HepG2 (cell line): Measurements from ENCODE around the gene GALNT9. TPM values are rescaled to one million over a fixed set of nuclear protein-coding genes. Genes with fewer than 3 reads are reported as not detected.

Experiments used
- ATAC-seq: fragments of 200-7000 bp; cut with Tn5 transposase; 3 replicates; pipeline ENCODE4 v1.9.1; 2020; ENCODE audit warnings: mild to moderate bottlenecking, moderate library complexity
- BruUV-seq: library from RNA; stranded (reverse); fragments of 400-500 nt; replicated peaks from 2 replicates; lab custom pipeline; 2021; lab: Mats Ljungman, UMichigan
- CTCF ChIA-PET: fragments of 300-600 bp; formaldehyde crosslinking; extraction: SDS; loops from one replicate; lab custom pipeline; 2021; ENCODE audit warnings: low total read pairs, inconsistent platforms, low intra/inter-chr PET ratio; lab: Yijun Ruan, JAX
- POLR2A ChIA-PET: fragments of 350-600 bp; sonication (Branson Sonifier 250); formaldehyde crosslinking; loops from one replicate; lab custom pipeline; 2020; ENCODE audit warnings: antibody characterized with exemption, inconsistent platforms; lab: Yijun Ruan, JAX
- DNase-seq: peaks from one replicate; pipeline ENCODE4 v3.0.0-alpha.2; 2015; ENCODE audit warnings: low spot score
- FAIRE-seq: peaks from 3 replicates; lab custom pipeline; 2011; peaks lifted over from hg19 to GRCh38; lab: Jason Lieb, UNC
- H2AFZ ChIP-seq: one replicate; pipeline ENCODE4 v1.6.1; 2011; ENCODE audit warnings: low read length, inconsistent platforms
- H3K27ac ChIP-seq: fragments of 300-600 bp; 3 replicates; pipeline ENCODE4 v1.8.0; 2011; ENCODE audit warnings: mixed run types, mild to moderate bottlenecking, mixed read lengths, low read length, inconsistent platforms; ENCODE audit not compliant: insufficient read depth; ENCODE audit errors: extremely low read length
- H3K27me3 ChIP-seq, 2 experiments: fragments of 200-600 bp in 1 of 2; 2 replicates in 1 of 2; 3 replicates in 1 of 2; pipeline versions ENCODE4 v1.6.0 to v1.8.0; 2011; ENCODE audit warnings: low read length in 2 of 2, mild to moderate bottlenecking in 2 of 2, moderate library complexity in 2 of 2, inconsistent platforms in 1 of 2; ENCODE audit not compliant: insufficient read depth in 2 of 2, control insufficient read depth in 1 of 2
- H3K36me3 ChIP-seq, 2 experiments: fragments of 200-600 bp in 1 of 2; replicated peaks in 1 of 2; 2 replicates in 1 of 2; 3 replicates in 1 of 2; pipeline versions ENCODE4 v1.5.1 to v1.8.0; 2011; ENCODE audit warnings: low read length in 2 of 2, inconsistent platforms in 1 of 2; ENCODE audit not compliant: insufficient read depth in 2 of 2, control insufficient read depth in 1 of 2
- H3K4me1 ChIP-seq: 2 replicates; pipeline ENCODE4 v1.5.1; 2012; ENCODE audit warnings: low read length, inconsistent platforms; ENCODE audit not compliant: insufficient read depth
- H3K4me2 ChIP-seq: 2 replicates; pipeline ENCODE4 v1.6.0; 2011; ENCODE audit warnings: low read depth, low read length, inconsistent platforms
- H3K4me3 ChIP-seq, 3 experiments: fragments of 200-600 bp in 1 of 3; sonication (generic), shearing (Covaris generic) in 1 of 3; replicated peaks in 1 of 3; 2 replicates each; pipeline ENCODE4 v1.5.1; 2011 to 2016; ENCODE audit warnings: low read length in 3 of 3, inconsistent platforms in 2 of 3, low read depth in 2 of 3, mild to moderate bottlenecking in 2 of 3, control low read depth in 1 of 3, mixed read lengths in 1 of 3; ENCODE audit not compliant: insufficient read depth in 1 of 3
- H3K79me2 ChIP-seq: one replicate; pipeline ENCODE4 v1.6.1; 2011; ENCODE audit warnings: low read length, inconsistent platforms; ENCODE audit not compliant: insufficient read depth
- H3K9ac ChIP-seq: 2 replicates; pipeline ENCODE4 v1.6.0; 2011; ENCODE audit warnings: mild to moderate bottlenecking, low read depth, low read length, inconsistent platforms; ENCODE audit not compliant: insufficient read depth
- H3K9me3 ChIP-seq: 2 replicates; pipeline ENCODE4 v1.5.1; 2012; ENCODE audit warnings: mild to moderate bottlenecking, low read length
- H4K20me1 ChIP-seq: 2 replicates; pipeline ENCODE4 v1.6.0; 2011; ENCODE audit warnings: inconsistent platforms, mild to moderate bottlenecking, low read length, moderate library complexity; ENCODE audit not compliant: insufficient read depth
- ELF3 ChIP-seq: IDR thresholded peaks from 2 replicates; pipeline ENCODE4 v1.6.1; 2016; ENCODE audit warnings: missing genetic modification reagents, missing compliant biosample characterization
- HDAC6 ChIP-seq: fragments of 200-600 bp; sonication (generic); IDR thresholded peaks from 2 replicates; pipeline ENCODE4 v1.7.0; 2017; ENCODE audit warnings: mild to moderate bottlenecking, antibody characterized with exemption, low read length, low read depth
- ISL2 ChIP-seq: sonication (generic); formaldehyde crosslinking; IDR thresholded peaks from 2 replicates; pipeline ENCODE4 v1.5.0; 2020; ENCODE audit warnings: missing genetic modification reagents
- MLX ChIP-seq: IDR thresholded peaks from 2 replicates; pipeline ENCODE4 v1.6.1; 2016
- PBX2 ChIP-seq: IDR thresholded peaks from 2 replicates; pipeline ENCODE4 v1.6.1; 2016; ENCODE audit warnings: control low read depth
- PBX3 ChIP-seq: sonication (generic); formaldehyde crosslinking; IDR thresholded peaks from 2 replicates; pipeline ENCODE4 v1.8.1; 2023; ENCODE audit warnings: missing genetic modification reagents, inconsistent platforms, borderline replicate concordance
- PHB2 ChIP-seq: fragments of 450-650 bp; IDR thresholded peaks from 2 replicates; pipeline ENCODE4 v1.6.1; 2018; ENCODE audit not compliant: partially characterized antibody
- PITX1 ChIP-seq: sonication (generic); formaldehyde crosslinking; IDR thresholded peaks from 2 replicates; pipeline ENCODE4 v1.5.1; 2020; ENCODE audit warnings: mild to moderate bottlenecking, missing genetic modification reagents
- RARG ChIP-seq: sonication (generic); formaldehyde crosslinking; IDR thresholded peaks from 2 replicates; pipeline ENCODE4 v1.4.0; 2020; ENCODE audit warnings: low read depth, mild to moderate bottlenecking, missing genetic modification reagents
- TIGD3 ChIP-seq: sonication (generic); formaldehyde crosslinking; IDR thresholded peaks from 2 replicates; pipeline ENCODE4 v1.5.1; 2020; ENCODE audit warnings: mild to moderate bottlenecking, missing genetic modification reagents, borderline replicate concordance
- ZC3H4 ChIP-seq: sonication (generic); formaldehyde crosslinking; IDR thresholded peaks from 2 replicates; pipeline ENCODE4 v1.4.0; 2020; ENCODE audit warnings: missing genetic modification reagents, borderline replicate concordance
- ZFP1 ChIP-seq: IDR thresholded peaks from 2 replicates; pipeline ENCODE4 v1.6.1; 2016
- ZFP36L2 ChIP-seq: sonication (generic); formaldehyde crosslinking; IDR thresholded peaks from 2 replicates; pipeline ENCODE4 v1.4.0; 2020; ENCODE audit warnings: missing genetic modification reagents
- ZFP62 ChIP-seq: sonication (generic); formaldehyde crosslinking; IDR thresholded peaks from 2 replicates; pipeline ENCODE4 v1.4.0; 2020; ENCODE audit warnings: missing genetic modification reagents
- ZNF17 ChIP-seq: sonication (generic); formaldehyde crosslinking; IDR thresholded peaks from 2 replicates; pipeline ENCODE4 v1.5.0; 2020; ENCODE audit warnings: mild to moderate bottlenecking, missing genetic modification reagents
- ZNF281 ChIP-seq: sonication (generic); formaldehyde crosslinking; IDR thresholded peaks from 2 replicates; pipeline ENCODE4 v1.4.0; 2020; ENCODE audit warnings: missing genetic modification reagents, borderline replicate concordance
- ZSCAN25 ChIP-seq: sonication (generic); formaldehyde crosslinking; IDR thresholded peaks from 2 replicates; pipeline ENCODE4 v1.8.0; 2022; ENCODE audit warnings: mild to moderate bottlenecking, missing genetic modification reagents
- WGBS: methylation state at CpG from one replicate; pipeline ENCODE4 v1.1.6; 2017; ENCODE audit warnings: low lambda C conversion rate; 5-methylcytosine and 5-hydroxymethylcytosine counted together
- in situ Hi-C: cut with HindIII; loops from 2 replicates; pipeline ENCODE4 v1.10.0; 2017; ENCODE audit warnings: low pct_unique_long_range_greater_than_20kb; ENCODE audit not compliant: extremely low pct_ligation_motif_present
- intact Hi-C: fragments of 100-400 bp; cut with micrococcal nuclease; formaldehyde crosslinking; loops from one replicate; pipeline ENCODE4 v1.10.0; 2022; ENCODE audit not compliant: unreplicated experiment
- polyA plus RNA-seq, 8 experiments: library from polyadenylated mRNA; depleted of rRNA in 3 of 8; stranded (reverse) in 7 of 8; unstranded in 1 of 8; fragments of >200 nt; fragmentation: Illumina TruSeq in 4 of 8; extraction: Trizol in 4 of 8; gene quantifications; 2 replicates each; pipeline versions ENCODE4 v1.2.1 to v1.2.3, GENCODE V29; 2011 to 2016; ENCODE audit warnings: low read depth in 4 of 8, missing spikeins in 1 of 8, mixed read lengths in 1 of 8; ENCODE audit not compliant: insufficient read depth in 1 of 8
- total RNA-seq, 5 experiments: library from RNA; depleted of rRNA; stranded (reverse); fragments of >200 nt; fragmentation: Illumina TruSeq; extraction: Trizol; gene quantifications; 2 replicates each; pipeline ENCODE4 v1.2.3, GENCODE V29; 2016; ENCODE audit warnings: low read depth in 1 of 5

The GALNT9 gene
- total and polyA plus RNA-seq, 2 of the 13 experiments (the other 11 are each of a cell fraction or from before 2014, with no cell fraction given) = 0.04 TPM; not detected in 1

GRCh38 chr12:132185705-132186104 lies 143.7 kb downstream of the GALNT9 start:
- intact Hi-C loops (no loop called here), in situ Hi-C loops (no loop called here)
- Histone ChIP-seq H3K4me3 (no peak overlapping the region), H4K20me1 (no peaks in the 10 kb centered on the region; the same call in 1 of the 2 replicates), H3K36me3 (no peaks in the 10 kb centered on the region), H3K4me2 (no peak overlapping the region), H2AFZ (no peak overlapping the region), H3K4me1 (no peaks in the 10 kb centered on the region), H3K27ac (no peak overlapping the region), H3K9me3 (no peaks in the 10 kb centered on the region), H3K79me2 (no peaks in the 10 kb centered on the region), H3K9ac (no peak overlapping the region), H3K27me3 (peaks cover 16 to 87% of the 10 kb centered on the region in 2 experiments)
- WGBS = 41% methylated on average over 16 of the region's 16 CpGs
- ATAC-seq (no peak), DNase-seq (no peak), FAIRE-seq (no peak)
- ChIA-PET POLR2A (no interaction called here), CTCF (no interaction called here)
- TF ChIP-seq ZC3H4 (no peak), PBX3 (CRISPR knock-in tag) (no peak), ZNF17 (CRISPR knock-in tag) (no peak), PBX2 (no peak), RARG (CRISPR knock-in tag) (no peak), MLX (CRISPR knock-in tag) (no peak), PHB2 (no peak), PITX1 (CRISPR knock-in tag) (no peak), ZFP62 (CRISPR knock-in tag) (no peak), ISL2 (CRISPR knock-in tag) (no peak), ZFP36L2 (CRISPR knock-in tag) (no peak), ZFP1 (CRISPR knock-in tag) (no peak), HDAC6 (no peak), TIGD3 (CRISPR knock-in tag) (no peak), ELF3 (CRISPR knock-in tag) (no peak), ZNF281 (no peak), ZSCAN25 (no peak)
- BruUV-seq = no TSS peak
